Caki2 (cell line): ENCODE measurements around the gene ATP8A1. TPM values are rescaled to one million over a fixed set of nuclear protein-coding genes. Genes with fewer than 3 reads are reported as not detected.
A peak's percentile ranks its signal among the peaks of the same experiment; 100 is the strongest.
"Not testable (repeated sequence)": the region's sequence is repeated elsewhere in the genome, so short reads cannot be mapped to it uniquely, and the experiment has no call there.

Source experiments
- DNase-seq: peaks from one replicate; pipeline ENCODE4 v3.0.0-alpha.2; 2015; ENCODE audit warnings: low read depth
- in situ Hi-C: cut with HindIII; loops from 2 replicates; pipeline ENCODE4 v1.10.0; 2016; ENCODE audit warnings: low sequenced_read_pairs, low pct_unique_long_range_greater_than_20kb, mixed read lengths
- total RNA-seq: library from RNA; depleted of rRNA; stranded (reverse); fragments of >200 nt; shearing (Covaris generic); gene quantifications from 2 replicates; pipeline ENCODE4 v1.2.3, GENCODE V29; 2014; ENCODE audit warnings: low replicate concordance

The ATP8A1 gene
- total RNA-seq, 1 experiment from 2014 or later = not detected

DNA sequence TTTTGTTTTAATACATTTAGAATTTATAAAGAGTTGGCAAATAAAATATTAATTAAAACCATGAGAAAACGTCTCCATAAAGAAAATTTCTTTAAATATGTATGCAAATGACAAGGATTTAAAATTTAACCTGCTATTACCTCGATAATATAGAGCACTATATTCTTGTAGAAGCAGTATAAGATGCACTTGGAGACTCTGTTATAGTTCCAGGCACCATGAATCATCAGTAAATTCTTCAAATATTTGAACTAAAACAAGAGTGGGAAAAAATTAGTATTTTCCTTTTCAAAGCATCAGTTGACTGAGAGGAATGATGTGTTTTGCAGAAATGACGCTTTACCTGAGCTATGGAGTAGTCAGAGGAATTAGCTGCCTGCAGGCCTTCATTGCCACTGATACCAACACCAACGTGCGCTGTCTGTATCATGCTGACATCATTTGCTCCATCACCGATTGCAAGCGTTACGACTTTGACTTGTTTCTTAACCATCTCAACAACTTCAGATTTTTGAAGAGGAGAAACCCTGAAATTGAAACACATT is 192.3 kb downstream of the ATP8A1 start:
- no peak for DNase-seq
- in situ Hi-C loops = no loop called here

DNA sequence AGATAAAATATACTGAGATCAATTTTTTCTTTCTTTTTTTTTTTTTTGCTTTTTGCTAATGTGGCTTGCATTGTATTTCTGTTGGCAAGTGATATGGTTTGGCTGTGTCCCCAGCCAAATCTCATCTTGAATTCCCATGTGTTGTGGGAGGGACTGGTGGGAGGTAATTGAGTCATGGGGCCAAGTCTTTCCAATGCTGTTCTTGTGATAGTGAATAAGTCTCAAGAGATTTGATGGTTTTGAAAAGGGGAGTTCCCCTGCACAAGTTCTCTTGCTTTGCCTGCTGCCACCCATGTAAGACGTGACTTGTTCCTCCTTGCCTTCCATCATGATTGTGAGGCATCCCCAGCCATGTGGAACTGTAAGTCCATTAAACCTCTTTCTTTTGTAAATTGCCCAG is 195.7 kb downstream of the ATP8A1 start:
- in situ Hi-C loops, DNase-seq: not testable (repeated sequence)

DNA sequence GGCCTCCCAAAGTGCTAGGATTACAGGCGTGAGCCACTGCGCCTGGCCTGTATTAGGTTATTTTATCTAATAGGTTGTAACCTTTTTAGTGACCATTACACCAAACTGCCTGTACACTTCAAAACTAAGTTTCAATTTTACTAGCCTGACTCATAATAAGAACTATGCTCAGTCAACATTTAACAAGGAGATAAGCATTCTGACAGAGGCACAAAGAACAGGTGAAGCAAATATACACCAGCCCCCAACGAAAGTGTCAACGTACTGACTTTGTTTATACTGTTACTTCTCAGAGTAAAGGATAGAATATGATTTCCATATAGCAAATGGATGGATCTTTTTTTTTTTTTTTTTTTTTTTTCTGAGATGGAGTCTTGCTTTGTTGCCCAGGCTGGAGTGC is 196.9 kb downstream of the ATP8A1 start:
- in situ Hi-C loops = no loop called here
- no peak for DNase-seq

DNA sequence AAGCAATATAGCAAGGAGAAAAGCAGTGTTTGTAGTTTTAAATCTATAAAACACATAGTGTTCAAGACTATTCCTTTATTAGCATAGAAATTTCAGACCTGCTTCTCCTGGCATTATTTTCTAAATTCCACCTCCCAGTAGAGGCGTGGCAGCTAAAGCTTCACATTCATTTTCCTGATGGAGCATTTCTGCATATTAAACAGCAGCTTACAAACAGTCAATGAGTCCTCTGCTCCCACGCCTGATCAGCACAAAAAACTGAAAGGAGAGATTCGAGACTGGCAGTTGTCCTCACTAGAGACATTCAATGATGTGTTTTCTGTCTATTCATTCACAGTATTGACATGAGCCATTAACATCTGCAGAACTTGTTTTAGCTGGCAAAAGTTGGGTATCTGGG is 198.2 kb downstream of the ATP8A1 start:
- in situ Hi-C loops = no loop called here
- no peak for DNase-seq

DNA sequence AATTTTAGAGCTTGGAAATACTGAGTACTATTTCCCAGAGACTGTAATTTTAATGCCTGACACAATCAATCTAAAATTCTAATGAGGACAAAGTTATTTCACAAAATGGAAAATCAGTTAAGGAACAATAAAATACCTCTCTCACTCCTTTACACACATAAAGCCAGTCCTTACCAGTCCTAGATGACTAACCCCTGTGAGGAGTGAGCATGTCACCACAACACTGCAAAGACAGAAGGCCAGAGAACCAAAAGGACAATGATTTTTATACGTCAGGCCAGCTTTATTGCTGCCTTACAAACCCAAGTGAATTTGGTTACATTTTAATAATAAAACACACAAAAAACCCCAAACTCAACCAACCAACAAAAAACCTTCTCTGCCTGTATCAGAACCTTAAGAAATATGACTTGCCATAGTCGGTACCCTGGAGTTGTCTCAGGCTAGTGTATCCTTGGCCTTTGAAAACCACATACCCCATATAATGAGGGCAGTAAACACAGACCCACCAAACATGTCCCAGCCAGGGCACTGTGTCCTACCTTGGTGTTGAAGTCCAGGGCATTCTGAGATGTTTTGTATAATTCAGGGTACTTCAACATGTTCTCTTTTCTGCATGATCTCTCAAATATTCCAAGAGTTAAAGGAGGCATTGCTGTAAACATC is 202.0 kb downstream of the ATP8A1 start:
- in situ Hi-C loops = no loop called here
- no peak for DNase-seq

DNA sequence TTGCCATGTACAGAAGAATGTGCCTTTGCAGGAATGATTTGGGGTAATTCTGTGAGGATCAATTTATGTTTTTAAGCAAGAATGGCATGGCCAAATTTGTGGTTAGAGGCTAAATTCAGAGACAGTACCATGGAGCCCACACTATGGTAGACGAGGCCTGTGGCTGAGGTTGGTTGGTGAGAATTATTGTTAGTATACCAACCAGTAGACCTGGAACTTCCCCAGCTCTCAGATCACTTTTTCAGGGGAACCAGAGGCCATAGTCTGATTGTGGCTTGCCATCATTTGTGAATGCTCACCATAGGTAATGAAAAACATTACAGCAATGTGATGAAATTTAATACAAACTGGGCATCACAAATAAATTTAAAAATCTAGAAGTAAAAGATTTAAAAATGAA is 203.3 kb downstream of the ATP8A1 start:
- in situ Hi-C loops = no loop called here

DNA sequence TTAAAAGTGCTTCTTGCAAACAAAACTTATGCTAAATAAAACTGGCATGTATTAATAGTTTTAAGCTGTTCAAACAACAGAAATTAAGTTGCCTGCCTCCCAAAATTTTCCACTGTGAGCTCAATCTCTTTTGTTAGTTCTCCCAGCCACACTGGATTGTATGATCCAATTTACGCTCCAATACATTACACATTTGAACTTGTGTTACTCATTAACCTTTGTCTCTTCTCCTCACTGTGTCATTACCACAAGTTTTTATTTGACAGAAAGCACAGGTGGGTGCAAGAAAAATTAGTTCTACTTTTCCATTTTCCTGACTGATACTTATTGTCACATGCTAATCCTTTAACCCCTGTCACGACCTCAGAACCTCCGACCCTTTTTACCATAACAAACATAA is 204.1 kb downstream of the ATP8A1 start:
- DNase-seq = peak; percentile 3
- in situ Hi-C loops = no loop called here

More for the DNA sequence above, 203.3 kb downstream of the ATP8A1 start:
- no peak for DNase-seq

DNA sequence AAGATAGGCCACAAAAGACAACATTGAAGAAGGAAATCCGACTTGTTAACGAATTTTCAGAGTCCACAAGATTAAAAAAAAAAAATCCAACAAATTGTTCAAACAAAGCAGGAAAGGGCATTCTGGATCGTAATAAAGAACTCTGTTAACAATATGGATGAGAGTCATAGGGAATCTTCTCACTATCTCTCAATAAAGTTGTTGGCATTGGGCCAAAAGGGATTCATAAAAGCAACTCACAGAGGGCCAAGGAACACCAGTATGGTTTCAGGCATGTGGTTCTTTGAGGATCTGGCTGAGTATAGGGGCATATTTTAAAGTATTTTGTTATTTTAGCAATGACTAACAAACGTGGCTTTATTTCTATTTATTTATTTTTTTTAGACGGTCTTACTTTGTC is 210.1 kb downstream of the ATP8A1 start:
- in situ Hi-C loops = no loop called here

DNA sequence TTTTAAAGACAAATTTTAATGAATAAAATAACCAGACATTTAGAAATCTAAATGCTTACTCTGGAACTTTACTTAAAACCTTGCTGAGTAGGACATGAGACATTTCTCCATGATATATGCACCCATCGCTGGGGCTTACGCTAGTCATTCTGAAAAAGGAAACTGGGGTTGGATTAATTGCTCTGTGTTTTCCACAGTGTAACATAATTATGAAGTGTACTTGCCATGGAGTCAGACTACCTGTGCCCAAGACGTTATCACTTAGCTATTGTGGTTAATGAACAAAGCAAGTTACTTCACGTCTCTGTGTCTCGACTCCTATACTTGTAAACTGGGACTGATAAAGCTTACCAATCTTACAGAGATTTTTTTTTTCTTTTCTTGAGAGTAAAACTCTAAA is 211.9 kb downstream of the ATP8A1 start:
- no peak for DNase-seq
- in situ Hi-C loops = no loop called here

More for the DNA sequence above, 210.1 kb downstream of the ATP8A1 start:
- no peak for DNase-seq

DNA sequence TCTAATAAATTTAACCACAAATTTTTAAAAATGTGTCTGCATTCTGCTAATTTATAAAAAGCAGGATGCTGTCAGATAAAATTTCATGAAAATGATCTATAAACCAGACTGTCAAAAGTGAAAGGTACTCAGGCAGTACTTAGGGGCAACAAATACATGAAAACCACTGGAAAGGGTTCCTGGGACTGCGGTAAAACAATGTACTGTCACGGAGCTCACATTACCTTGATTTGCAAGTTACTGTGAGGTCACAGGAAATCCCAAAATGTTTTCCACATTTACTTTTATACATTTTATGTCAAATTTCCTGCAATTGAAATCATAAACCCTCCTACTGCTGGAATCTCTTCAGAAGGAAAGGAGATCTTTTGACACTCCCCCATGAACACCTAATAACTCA is 214.3 kb downstream of the ATP8A1 start:
- no peak for DNase-seq
- in situ Hi-C loops = no loop called here

DNA sequence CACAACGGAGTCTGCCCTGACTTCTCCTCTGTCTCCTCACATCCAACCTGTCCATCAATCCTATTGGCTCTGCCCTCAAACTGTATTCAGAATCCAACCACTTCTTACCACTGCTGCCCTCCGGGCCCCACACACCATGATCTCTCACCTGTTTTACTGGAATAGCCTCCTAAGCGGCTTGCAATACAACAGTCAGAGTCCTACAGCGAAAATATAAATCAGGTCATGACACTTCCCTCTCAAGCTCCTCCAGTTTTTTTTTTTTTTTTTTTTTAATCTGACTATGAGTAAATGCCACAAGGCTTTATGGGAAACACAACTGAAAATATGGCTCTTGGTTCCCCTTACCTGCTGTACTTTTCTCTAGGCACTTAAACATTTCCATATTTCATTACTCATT is 216.8 kb downstream of the ATP8A1 start:
- in situ Hi-C loops = no loop called here

DNA sequence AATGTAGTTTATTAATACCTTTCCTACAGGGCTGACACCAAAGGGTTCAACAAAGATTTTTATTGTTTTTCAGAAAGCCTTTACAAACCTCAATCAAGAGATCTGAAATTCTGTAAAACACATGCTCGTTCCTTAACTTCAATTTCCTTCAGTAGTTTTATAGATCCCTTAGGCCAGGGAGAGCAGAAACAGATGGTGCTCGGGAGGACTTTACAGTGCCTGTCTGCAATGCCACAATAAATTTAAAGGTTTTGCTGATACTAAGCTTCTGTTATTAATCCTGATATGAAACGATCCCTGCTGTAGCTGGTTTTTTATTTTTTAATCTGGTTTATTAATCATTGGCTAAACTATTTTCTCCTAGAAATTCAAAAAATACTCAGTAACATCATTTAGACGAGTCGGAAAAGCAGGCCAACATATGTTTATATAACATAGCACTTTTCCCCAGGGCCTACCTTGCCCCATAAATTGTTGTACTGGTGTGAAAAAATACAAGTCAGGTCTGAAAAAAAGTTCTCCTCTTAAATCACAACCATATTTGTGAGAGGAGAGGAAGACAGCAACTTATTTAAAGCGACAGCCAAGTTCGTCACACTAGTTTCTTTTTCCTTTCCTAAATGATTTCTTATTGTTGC is 219.9 kb downstream of the ATP8A1 start:
- no peak for DNase-seq
- in situ Hi-C loops = no loop called here

More for the DNA sequence above, 216.8 kb downstream of the ATP8A1 start:
- no peak for DNase-seq

DNA sequence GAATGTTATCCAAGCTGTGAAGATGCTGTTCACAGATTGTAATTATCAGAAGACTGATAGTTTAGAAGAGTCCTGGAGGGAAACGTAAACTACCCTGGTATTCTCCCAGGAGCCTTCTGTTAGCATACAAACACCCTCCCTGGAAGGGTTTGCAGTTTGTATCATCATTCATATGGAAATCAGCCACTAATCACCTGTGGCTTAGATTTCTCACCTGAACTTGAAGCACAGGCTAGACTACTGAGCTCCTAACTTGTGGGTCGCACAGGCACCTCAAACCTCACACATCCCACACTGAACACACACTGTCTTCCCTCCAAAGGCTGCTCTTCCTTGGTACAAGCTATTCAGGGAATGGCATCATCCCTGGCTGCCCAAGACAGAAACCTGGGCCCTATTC is 228.9 kb downstream of the ATP8A1 start:
- DNase-seq = no peak
- in situ Hi-C loops = no loop called here

DNA sequence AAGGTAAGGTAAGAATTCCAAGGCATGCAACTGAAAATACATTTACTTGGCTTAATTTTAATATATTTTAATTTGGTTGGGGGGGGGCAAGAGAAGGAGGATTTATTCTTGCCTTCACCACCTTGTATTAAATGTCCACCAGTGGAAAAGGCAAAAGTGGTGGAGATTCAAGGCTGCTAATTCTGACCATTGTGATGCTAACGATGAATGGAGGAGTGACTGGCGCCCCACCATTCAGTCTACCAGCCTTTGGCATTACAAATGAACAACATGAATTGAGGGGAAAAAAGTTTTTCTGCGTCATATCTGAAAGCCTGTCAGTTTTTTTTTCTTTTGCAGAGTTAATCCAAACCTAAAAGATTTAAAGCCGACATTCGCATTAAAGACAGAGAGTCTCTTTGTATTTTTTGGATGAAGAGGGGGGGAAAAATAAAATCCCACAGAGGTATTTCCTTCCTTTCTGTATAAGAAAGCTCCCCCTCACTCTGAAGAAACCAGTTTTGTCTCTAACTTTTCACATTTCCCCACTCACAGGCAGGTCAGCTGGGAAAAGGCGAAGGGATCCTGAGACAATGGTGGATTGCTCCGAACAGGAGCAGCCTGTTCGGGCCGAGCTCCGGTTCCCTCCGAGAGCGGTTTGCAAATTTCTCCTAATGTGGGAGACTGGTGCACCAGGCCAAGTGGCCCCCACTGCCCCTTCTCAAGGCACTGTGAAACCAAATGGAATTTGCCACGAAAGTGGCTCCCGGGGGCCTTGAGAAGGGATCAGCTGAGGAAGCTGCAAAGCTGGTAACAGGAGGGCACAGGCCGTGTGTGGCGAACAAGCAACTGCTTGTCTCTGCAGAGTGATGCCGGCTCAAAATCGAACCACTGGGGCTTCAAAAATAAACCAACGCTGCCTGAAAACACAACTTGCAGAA is 231.5 kb downstream of the ATP8A1 start:
- DNase-seq = no peak
- in situ Hi-C loops = no loop called here

DNA sequence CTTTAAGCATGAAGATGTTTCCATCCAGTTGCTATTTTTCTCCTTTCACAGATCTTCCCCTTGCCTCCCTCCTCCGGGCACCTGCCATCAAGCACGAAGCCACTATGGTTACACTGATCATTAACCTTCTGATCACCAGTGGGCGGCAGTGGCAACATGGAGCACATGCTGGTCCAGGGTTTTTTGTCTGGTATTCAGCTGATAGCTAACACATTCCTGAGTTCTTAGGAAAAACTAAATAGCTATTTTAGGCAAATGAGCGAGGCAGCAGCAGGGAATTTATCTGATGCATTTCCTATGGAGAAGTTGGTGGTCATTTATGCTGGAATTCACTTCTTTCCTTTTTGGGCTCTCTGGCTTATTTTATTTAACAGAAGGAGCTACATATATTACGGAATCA is 236.8 kb downstream of the ATP8A1 start:
- DNase-seq = no peak
- in situ Hi-C loops = no loop called here

DNA sequence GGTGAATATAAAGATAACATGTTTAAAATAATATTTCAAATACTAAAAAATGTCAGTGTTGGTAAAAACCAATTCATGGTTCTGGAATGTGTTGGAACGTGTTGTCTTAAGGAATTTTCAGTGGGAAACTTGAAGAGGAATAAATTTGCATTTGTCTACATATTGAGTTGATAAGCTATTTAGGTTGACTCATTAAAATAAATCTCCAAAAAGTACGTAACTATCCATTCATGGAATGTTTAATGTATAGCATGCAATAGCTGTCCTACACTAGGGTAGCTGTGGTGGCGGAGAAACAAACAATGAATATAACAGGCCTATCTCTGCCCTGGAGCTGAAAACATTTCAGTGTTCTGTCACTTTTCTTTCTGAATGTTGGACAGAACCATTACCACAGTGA is 239.4 kb downstream of the ATP8A1 start:
- in situ Hi-C loops = no loop called here
- DNase-seq = no peak

DNA sequence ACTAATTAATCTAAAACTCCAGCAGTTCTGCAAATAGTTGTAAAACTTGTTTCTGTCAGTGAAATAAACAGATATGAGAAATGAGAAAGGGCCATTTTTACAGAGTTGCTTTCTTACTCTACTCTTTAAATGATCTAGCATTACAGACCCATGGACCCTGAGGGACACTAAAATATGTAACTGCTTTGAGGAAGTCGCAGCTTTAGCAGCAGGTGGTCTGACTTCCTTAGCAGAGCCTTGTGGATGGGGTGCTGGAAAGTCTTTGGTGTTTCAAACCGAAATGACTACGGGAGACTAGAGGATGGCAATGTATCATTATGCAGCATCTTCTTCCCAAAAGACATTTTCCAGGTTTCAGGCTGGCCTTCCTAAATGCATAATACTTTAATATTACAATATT is 240.9 kb downstream of the ATP8A1 start:
- in situ Hi-C loops = no loop called here
- DNase-seq = no peak

DNA sequence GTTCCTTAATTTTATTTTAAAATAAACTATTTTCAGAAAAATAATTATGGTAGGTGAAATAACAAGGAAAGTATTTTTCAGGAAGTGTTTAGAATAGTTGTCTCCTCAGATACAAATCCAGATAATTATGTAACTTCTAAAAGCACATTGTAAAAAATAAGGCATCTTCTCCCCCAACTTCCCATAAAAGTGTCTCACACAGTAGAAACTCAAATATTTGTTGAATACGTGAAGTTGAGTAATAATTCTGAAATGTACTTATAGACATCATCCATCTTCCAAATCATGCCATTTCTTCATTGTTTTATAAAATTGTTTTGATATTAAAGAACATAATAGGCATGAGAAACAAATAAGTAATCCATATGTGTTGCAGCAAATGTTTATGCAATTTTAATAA is 241.6 kb downstream of the ATP8A1 start:
- in situ Hi-C loops = no loop called here
- no peak for DNase-seq

DNA sequence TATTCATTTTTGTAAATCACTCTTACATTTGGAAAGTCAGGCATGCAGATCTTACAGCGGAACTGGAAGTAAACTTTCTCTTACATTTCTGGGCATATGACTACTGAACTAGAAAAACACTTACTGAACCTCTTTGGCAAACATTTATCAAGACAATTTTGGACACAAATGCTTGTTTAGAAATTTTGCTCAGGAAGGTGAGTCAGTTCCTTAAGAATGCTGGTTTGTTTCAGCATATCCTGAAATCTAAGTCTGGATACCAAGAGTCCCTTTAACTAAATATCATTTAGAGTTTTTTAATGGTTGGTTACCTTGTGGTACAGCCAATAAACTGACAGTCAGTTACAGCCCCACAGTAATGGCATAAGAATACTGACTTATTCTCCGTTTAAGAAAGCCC is 244.7 kb downstream of the ATP8A1 start:
- in situ Hi-C loops = no loop called here
- DNase-seq = peak; percentile 52
